D721Med (cell line): ENCODE data around the gene CC2D1A.

Experiments
- DNase-seq: peaks from one replicate; pipeline ENCODE4 v3.0.0; 2011; ENCODE audit warnings: low spot score; ENCODE audit not compliant: insufficient read length
- FAIRE-seq: peaks from 2 replicates; lab custom pipeline; 2011; peaks lifted over from hg19 to GRCh38; lab: Jason Lieb, UNC
- TF ChIP-seq, protein P1 (sequence below): IDR thresholded peaks from 2 replicates; pipeline ENCODE4 v1.5.1; 2012; ENCODE audit warnings: mild to moderate bottlenecking, control low read depth; ENCODE audit not compliant: insufficient read depth; ENCODE audit errors: missing control alignments

Gene CC2D1A

DNA sequence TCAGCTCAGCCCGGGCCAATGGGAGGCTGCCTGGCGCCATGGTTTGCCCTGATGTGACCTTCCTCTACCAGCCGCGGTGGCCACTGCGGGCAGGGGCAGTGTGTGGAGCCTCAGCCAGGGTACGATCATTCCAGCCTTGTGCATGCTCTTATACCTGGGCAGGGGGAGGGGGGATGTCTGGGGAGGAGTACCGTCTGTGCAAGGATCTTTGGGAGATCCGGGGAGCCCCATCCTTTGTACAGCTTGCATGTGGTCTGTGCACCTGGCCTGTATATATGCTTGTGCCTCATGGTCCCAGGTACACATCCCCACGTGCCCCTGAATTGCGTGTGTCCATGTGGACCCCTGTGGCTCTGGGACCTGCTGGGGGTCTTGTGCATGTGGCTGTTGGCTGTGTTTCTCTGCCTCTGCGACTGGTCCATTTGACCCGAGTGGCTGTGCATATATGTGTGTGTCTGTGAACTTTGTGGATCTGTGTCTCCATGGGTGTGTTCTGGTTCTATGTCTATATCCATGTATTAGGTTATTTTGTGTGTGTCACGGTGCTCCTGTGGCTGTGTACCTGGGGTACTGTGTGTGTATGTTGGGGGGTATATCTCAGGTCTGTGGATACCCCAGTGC is 41.8 kb upstream of the CC2D1A start:
- TF ChIP-seq, protein P1, sequence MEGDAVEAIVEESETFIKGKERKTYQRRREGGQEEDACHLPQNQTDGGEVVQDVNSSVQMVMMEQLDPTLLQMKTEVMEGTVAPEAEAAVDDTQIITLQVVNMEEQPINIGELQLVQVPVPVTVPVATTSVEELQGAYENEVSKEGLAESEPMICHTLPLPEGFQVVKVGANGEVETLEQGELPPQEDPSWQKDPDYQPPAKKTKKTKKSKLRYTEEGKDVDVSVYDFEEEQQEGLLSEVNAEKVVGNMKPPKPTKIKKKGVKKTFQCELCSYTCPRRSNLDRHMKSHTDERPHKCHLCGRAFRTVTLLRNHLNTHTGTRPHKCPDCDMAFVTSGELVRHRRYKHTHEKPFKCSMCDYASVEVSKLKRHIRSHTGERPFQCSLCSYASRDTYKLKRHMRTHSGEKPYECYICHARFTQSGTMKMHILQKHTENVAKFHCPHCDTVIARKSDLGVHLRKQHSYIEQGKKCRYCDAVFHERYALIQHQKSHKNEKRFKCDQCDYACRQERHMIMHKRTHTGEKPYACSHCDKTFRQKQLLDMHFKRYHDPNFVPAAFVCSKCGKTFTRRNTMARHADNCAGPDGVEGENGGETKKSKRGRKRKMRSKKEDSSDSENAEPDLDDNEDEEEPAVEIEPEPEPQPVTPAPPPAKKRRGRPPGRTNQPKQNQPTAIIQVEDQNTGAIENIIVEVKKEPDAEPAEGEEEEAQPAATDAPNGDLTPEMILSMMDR = no peak
- no peak for FAIRE-seq
- DNase-seq = no peak

DNA sequence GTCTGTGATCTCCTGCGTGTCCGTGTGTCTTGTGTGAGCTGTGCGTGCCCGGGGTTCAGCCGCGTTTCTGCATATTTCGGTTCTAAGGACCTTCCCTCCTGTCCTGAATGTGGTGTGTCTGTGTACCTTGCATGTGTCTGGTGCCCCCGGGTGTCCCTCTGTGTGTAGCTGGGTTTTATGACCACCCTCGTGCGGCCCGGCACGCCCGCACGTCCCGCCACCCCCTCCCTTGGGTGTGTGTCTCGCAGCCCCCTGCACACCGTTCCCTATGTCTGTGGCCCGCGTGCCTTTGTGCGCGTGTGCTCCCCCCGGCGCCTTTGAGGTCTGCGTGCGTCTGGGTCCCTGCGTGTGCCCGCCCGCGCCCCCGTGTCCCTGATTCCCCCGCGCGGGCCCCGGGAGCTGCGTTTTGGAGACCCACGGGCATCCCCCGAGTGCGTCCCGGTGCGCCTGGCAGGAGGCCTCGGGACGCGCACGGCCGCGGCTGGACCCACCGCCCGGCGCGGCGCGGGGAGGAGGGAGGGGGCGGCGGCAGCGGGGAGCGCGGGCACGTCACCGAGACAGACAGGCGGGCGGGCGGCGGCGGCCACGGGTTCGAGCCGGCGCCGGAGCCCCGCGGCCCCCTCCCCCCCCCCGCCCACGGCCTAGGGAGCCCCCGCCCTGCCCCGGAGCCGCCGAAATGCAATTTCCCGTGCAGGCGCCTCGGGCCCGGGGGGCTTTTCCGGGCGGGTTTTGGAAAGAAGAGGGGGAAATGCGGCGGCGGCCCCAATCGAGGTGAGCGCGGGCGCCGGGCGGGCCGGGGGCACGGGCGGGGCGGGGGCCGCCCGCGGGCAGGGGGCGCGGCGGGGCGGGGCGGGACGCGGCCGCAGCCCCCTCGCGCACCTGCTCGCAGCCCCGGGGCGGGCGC is 41.1 kb upstream of the CC2D1A start:
- FAIRE-seq = no peak
- DNase-seq = no peak
- TF ChIP-seq, protein P1 = no peak

DNA sequence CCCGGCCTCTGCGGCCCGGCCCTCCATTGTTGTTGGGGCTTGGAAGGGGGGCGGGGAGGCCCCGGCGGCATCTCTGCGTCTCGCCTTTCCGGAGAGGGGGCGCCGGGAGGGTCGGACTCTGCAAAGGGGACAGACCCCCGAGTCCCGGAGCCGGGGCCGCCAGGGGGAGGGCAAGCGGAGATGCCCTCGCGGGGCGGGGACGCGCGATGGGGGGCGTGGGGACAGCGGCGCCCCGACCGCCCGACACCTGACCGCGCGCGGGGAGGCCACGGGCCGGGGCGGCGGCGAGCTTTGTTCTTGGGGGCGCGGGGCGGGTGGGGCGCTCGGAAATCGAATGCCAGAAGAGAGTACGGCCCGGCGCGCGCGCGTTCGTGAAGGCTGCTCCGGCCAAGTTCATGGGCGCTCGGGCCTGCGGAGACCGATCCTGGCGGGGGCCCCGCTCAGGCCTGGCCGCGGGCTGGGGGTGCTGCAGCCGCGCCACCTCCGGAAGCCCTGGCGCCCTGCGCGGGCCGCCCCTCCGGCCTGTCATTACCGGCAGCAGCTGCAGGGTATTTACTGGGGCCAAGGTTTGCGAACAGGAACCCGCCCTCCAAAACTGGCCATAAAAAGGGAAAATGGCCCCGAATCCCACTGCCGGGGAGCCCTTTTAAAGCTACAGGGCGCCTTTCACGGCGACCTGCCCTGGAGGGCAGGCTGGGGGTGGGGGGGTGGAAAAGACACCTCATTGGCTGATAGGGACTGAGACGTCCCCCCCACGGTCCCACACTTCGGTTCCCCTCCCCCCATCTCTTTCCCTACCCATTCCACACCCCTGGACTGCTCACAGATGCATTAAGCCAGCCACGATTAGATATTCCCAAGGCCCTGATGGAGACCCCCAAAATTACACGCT is 40.2 kb upstream of the CC2D1A start:
- no peak for FAIRE-seq
- peak; percentile 65 for DNase-seq
- TF ChIP-seq, protein P1 = no peak

DNA sequence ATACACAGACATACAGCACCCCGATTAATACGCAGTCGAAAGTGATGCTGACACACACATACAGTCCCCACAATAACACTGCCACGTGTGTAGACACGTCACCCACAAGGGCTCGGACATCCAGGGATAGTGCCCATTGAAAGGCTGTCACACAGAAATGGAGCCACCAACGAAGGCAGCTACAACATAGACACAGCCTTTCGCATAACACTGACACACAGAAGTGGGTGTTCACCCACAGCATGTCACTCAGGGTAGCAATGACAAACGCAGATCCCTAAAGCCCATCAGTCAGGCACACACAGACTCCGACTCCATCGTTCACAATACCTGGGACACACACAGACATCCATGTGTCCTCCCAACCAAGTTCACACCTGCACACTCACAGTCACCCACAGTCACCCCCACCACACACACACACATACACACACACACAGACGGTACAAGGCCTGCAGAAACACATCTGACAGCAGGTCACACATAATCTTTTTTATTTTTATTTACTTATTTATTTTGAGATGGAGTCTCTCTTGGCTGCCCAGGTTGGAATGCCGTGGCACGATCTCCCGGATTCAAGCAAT is 39.4 kb upstream of the CC2D1A start:
- FAIRE-seq (no peak), DNase-seq (no peak)
- TF ChIP-seq, protein P1 = no peak

DNA sequence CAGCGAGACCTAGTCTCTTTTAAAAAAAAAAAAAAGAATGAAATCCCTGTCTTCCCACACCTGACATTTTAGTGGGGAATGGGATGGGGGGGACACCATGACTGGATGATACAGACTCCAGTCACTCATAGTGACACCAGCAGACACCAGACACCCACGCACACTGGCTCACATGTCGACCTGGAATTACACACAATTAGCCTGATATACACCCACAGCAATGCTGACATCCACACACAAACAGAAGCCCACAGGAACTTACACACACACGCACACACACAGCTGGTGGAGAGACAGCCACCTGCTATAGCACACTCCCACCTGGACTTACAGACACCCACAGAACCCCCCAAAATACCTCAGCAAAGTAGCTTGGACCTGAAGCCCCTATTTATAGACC is 37.3 kb upstream of the CC2D1A start:
- no peak for FAIRE-seq
- TF ChIP-seq, protein P1 = no peak
- DNase-seq = no peak

DNA sequence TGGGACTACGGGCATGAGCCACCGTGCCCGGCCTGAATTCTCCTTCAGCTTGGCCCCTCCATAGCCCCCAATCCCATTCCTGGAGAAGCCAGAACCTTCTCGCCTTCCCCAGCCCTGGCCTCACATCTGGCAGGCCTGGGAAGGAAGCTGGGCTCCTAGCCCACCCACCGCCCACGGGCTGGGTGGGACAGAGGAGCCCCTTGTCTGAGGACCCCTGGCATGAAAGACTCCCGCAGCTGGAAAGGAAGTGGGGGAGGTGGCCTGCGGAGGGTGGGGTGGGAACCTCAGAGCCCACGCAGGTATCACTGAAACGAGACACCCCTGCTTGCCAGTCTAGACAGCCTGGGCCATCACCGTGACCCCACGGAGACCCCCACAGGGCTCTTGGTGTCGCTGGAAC is 36.7 kb upstream of the CC2D1A start:
- DNase-seq (no peak), FAIRE-seq (no peak)
- TF ChIP-seq, protein P1 = no peak
